ENCODE data around the gene PRKAR1B.

Gene PRKAR1B

GRCh38 chr7:641966-642365, 85.1 kb downstream of the PRKAR1B start:
- no peak overlapping the region for H2BK15ac ChIP-seq (ENCODE audit: low read length)
- no peaks in the 10 kb centered on the region for H3K4me1 ChIP-seq (ENCODE audit: control insufficient read depth in 2 of 2, insufficient read depth in 1 of 2, low read depth in 1 of 2, low read length in 2 of 2)
- H2BK120ac ChIP-seq (ENCODE audit: low read depth, low read length), result no peak overlapping the region
- H3K23ac ChIP-seq (ENCODE audit: low read depth, low read length, poor library complexity), result no peak overlapping the region
- no peak overlapping the region for H3K18ac ChIP-seq (ENCODE audit: low read length)
- no peak overlapping the region for H3K4me3 ChIP-seq (ENCODE audit: low read length in 2 of 2)
- no peak overlapping the region for H3K14ac ChIP-seq (ENCODE audit: low read length)
- no CpG with 5 or more reads among the region's 11 CpGs for WGBS, 2 donors (ENCODE audit: extremely low coverage in 2 of 2, insufficient read length in 2 of 2, insufficient replicate concordance in 1 of 2)
- H3K27ac ChIP-seq (replicated peaks; ENCODE audit: low read length), result no peak overlapping the region
- no peak overlapping the region for H4K8ac ChIP-seq (ENCODE audit: low read depth, low read length)
- H3K4me2 ChIP-seq (ENCODE audit: insufficient read depth, low read length, poor library complexity, severe bottlenecking), result no peak overlapping the region
- no peak overlapping the region for H3K9ac ChIP-seq (ENCODE audit: low read depth, low read length, poor library complexity)
- no peaks in the 10 kb centered on the region for H3K9me3 ChIP-seq (replicated peaks in 1 of 2; ENCODE audit: control insufficient read depth in 2 of 2, insufficient read depth in 1 of 2, low read depth in 1 of 2, low read length in 2 of 2)
- H3K79me1 ChIP-seq (ENCODE audit: low read depth, low read length), result peaks cover 7% of the 10 kb centered on the region
- H3K4ac ChIP-seq (ENCODE audit: low read length), result no peak overlapping the region
- no peak overlapping the region for H4K91ac ChIP-seq (ENCODE audit: low read depth, low read length, poor library complexity)
- no peak for DNase-seq (ENCODE audit: low spot score)
- H2BK12ac ChIP-seq (ENCODE audit: low read length), result no peak overlapping the region
- no peaks in the 10 kb centered on the region for H3K36me3 ChIP-seq (replicated peaks in 1 of 2; ENCODE audit: control insufficient read depth in 2 of 2, insufficient read depth in 2 of 2, low read length in 2 of 2)
- no peaks in the 10 kb centered on the region for H3K27me3 ChIP-seq (ENCODE audit: control insufficient read depth in 3 of 3, insufficient read depth in 3 of 3, low read depth in 1 of 3, low read length in 3 of 3)
- no peak overlapping the region for H2BK5ac ChIP-seq (ENCODE audit: low read length)
- no peak overlapping the region for H2AK5ac ChIP-seq (ENCODE audit: low read depth, low read length)
- no peak overlapping the region for H2AFZ ChIP-seq (ENCODE audit: low read length)

GRCh38 chr7:641269-641671, 85.8 kb downstream of the PRKAR1B start:
- Histone ChIP-seq H3K18ac (ENCODE audit: low read length) (no peak overlapping the region), H3K4me1 (ENCODE audit: control insufficient read depth in 2 of 2, insufficient read depth in 1 of 2, low read depth in 1 of 2, low read length in 2 of 2) (no peaks in the 10 kb centered on the region), H3K23ac (ENCODE audit: low read depth, low read length, poor library complexity) (no peak overlapping the region), H2AFZ (ENCODE audit: low read length) (no peak overlapping the region), H4K91ac (ENCODE audit: low read depth, low read length, poor library complexity) (no peak overlapping the region), H2BK12ac (ENCODE audit: low read length) (no peak overlapping the region), H2AK5ac (ENCODE audit: low read depth, low read length) (no peak overlapping the region), H3K4me3 (ENCODE audit: low read length in 2 of 2) (no peak overlapping the region), H3K27ac (replicated peaks; ENCODE audit: low read length) (no peak overlapping the region), H4K8ac (ENCODE audit: low read depth, low read length) (no peak overlapping the region), H2BK5ac (ENCODE audit: low read length) (no peak overlapping the region), H2BK15ac (ENCODE audit: low read length) (no peak overlapping the region), H2BK120ac (ENCODE audit: low read depth, low read length) (no peak overlapping the region), H3K9me3 (replicated peaks in 1 of 2; ENCODE audit: control insufficient read depth in 2 of 2, insufficient read depth in 1 of 2, low read depth in 1 of 2, low read length in 2 of 2) (no peaks in the 10 kb centered on the region), H3K14ac (ENCODE audit: low read length) (no peak overlapping the region), H3K79me1 (ENCODE audit: low read depth, low read length) (peaks cover 12% of the 10 kb centered on the region), H3K36me3 (replicated peaks in 1 of 2; ENCODE audit: control insufficient read depth in 2 of 2, insufficient read depth in 2 of 2, low read length in 2 of 2) (no peaks in the 10 kb centered on the region), H3K9ac (ENCODE audit: low read depth, low read length, poor library complexity) (no peak overlapping the region), H3K4me2 (ENCODE audit: insufficient read depth, low read length, poor library complexity, severe bottlenecking) (no peak overlapping the region), H3K27me3 (ENCODE audit: control insufficient read depth in 3 of 3, insufficient read depth in 3 of 3, low read depth in 1 of 3, low read length in 3 of 3) (no peaks in the 10 kb centered on the region), H3K4ac (ENCODE audit: low read length) (no peak overlapping the region)
- DNase-seq (ENCODE audit: low spot score), result no peak
- no CpG with 5 or more reads among the region's 16 CpGs for WGBS, 2 donors (ENCODE audit: extremely low coverage in 2 of 2, insufficient read length in 2 of 2, insufficient replicate concordance in 1 of 2)

GRCh38 chr7:638256-639011, 88.6 kb downstream of the PRKAR1B start:
- Histone ChIP-seq H2AFZ (ENCODE audit: low read length) (no peak overlapping the region), H3K23ac (ENCODE audit: low read depth, low read length, poor library complexity) (no peak overlapping the region), H2BK15ac (ENCODE audit: low read length) (no peak overlapping the region), H2BK120ac (ENCODE audit: low read depth, low read length) (no peak overlapping the region), H3K9me3 (replicated peaks in 1 of 2; ENCODE audit: control insufficient read depth in 2 of 2, insufficient read depth in 1 of 2, low read depth in 1 of 2, low read length in 2 of 2) (no peaks in the 10 kb centered on the region), H4K91ac (ENCODE audit: low read depth, low read length, poor library complexity) (no peak overlapping the region), H2BK12ac (ENCODE audit: low read length) (no peak overlapping the region), H3K4me3 (ENCODE audit: low read length in 2 of 2) (no peak overlapping the region), H3K4me1 (ENCODE audit: control insufficient read depth in 2 of 2, insufficient read depth in 1 of 2, low read depth in 1 of 2, low read length in 2 of 2) (no peaks in the 10 kb centered on the region), H4K8ac (ENCODE audit: low read depth, low read length) (no peak overlapping the region), H3K18ac (ENCODE audit: low read length) (no peak overlapping the region), H2AK5ac (ENCODE audit: low read depth, low read length) (no peak overlapping the region), H3K79me1 (ENCODE audit: low read depth, low read length) (peaks cover 7% of the 10 kb centered on the region), H3K9ac (ENCODE audit: low read depth, low read length, poor library complexity) (no peak overlapping the region), H3K4me2 (ENCODE audit: insufficient read depth, low read length, poor library complexity, severe bottlenecking) (no peak overlapping the region), H3K36me3 (replicated peaks in 1 of 2; ENCODE audit: control insufficient read depth in 2 of 2, insufficient read depth in 2 of 2, low read length in 2 of 2) (no peaks in the 10 kb centered on the region), H3K27ac (replicated peaks; ENCODE audit: low read length) (no peak overlapping the region), H3K14ac (ENCODE audit: low read length) (no peak overlapping the region), H3K4ac (ENCODE audit: low read length) (no peak overlapping the region), H3K27me3 (ENCODE audit: control insufficient read depth in 3 of 3, insufficient read depth in 3 of 3, low read depth in 1 of 3, low read length in 3 of 3) (no peaks in the 10 kb centered on the region), H2BK5ac (ENCODE audit: low read length) (no peak overlapping the region)
- no CpG with 5 or more reads among the region's 25 CpGs for WGBS, 2 donors (ENCODE audit: extremely low coverage in 2 of 2, insufficient read length in 2 of 2, insufficient replicate concordance in 1 of 2)
- DNase-seq (ENCODE audit: low spot score), result no peak

GRCh38 chr7:637826-638225, 89.3 kb downstream of the PRKAR1B start:
- no peak overlapping the region for H3K4me2 ChIP-seq (ENCODE audit: insufficient read depth, low read length, poor library complexity, severe bottlenecking)
- H2AK5ac ChIP-seq (ENCODE audit: low read depth, low read length), result no peak overlapping the region
- H3K9me3 ChIP-seq (replicated peaks in 1 of 2; ENCODE audit: control insufficient read depth in 2 of 2, insufficient read depth in 1 of 2, low read depth in 1 of 2, low read length in 2 of 2), result no peaks in the 10 kb centered on the region
- no peak for DNase-seq (ENCODE audit: low spot score)
- no peak overlapping the region for H2BK5ac ChIP-seq (ENCODE audit: low read length)
- no CpG with 5 or more reads among the region's 12 CpGs for WGBS, 2 donors (ENCODE audit: extremely low coverage in 2 of 2, insufficient read length in 2 of 2, insufficient replicate concordance in 1 of 2)
- no peak overlapping the region for H3K23ac ChIP-seq (ENCODE audit: low read depth, low read length, poor library complexity)
- no peaks in the 10 kb centered on the region for H3K4me1 ChIP-seq (ENCODE audit: control insufficient read depth in 2 of 2, insufficient read depth in 1 of 2, low read depth in 1 of 2, low read length in 2 of 2)
- H4K8ac ChIP-seq (ENCODE audit: low read depth, low read length), result no peak overlapping the region
- no peak overlapping the region for H3K27ac ChIP-seq (replicated peaks; ENCODE audit: low read length)
- no peak overlapping the region for H3K9ac ChIP-seq (ENCODE audit: low read depth, low read length, poor library complexity)
- no peak overlapping the region for H3K14ac ChIP-seq (ENCODE audit: low read length)
- no peaks in the 10 kb centered on the region for H3K27me3 ChIP-seq (ENCODE audit: control insufficient read depth in 3 of 3, insufficient read depth in 3 of 3, low read depth in 1 of 3, low read length in 3 of 3)
- H2BK15ac ChIP-seq (ENCODE audit: low read length), result no peak overlapping the region
- H3K4ac ChIP-seq (ENCODE audit: low read length), result no peak overlapping the region
- H2BK120ac ChIP-seq (ENCODE audit: low read depth, low read length), result no peak overlapping the region
- no peak overlapping the region for H2BK12ac ChIP-seq (ENCODE audit: low read length)
- H4K91ac ChIP-seq (ENCODE audit: low read depth, low read length, poor library complexity), result no peak overlapping the region
- H2AFZ ChIP-seq (ENCODE audit: low read length), result no peak overlapping the region
- no peaks in the 10 kb centered on the region for H3K36me3 ChIP-seq (replicated peaks in 1 of 2; ENCODE audit: control insufficient read depth in 2 of 2, insufficient read depth in 2 of 2, low read length in 2 of 2)
- H3K4me3 ChIP-seq (ENCODE audit: low read length in 2 of 2), result no peak overlapping the region
- H3K79me1 ChIP-seq (ENCODE audit: low read depth, low read length), result peaks cover 7% of the 10 kb centered on the region
- no peak overlapping the region for H3K18ac ChIP-seq (ENCODE audit: low read length)

Measured in neuronal stem cell (in vitro differentiated cells).